Lower leg skin (tissue), 3 donors: ENCODE data around the gene MCTP2.

ENCODE experiments used
- POLR2A ChIP-seq, 2 donors: fragments of 450-650 bp; IDR thresholded peaks; one replicate each; pipeline ENCODE4 v1.6.1; 2016 to 2017; ENCODE audit warnings: antibody characterized with exemption in 2 of 2, mild to moderate bottlenecking in 1 of 2, moderate library complexity in 1 of 2
- TF ChIP-seq, protein P1 (sequence below), 3 donors: fragments of 450-650 bp; IDR thresholded peaks; one replicate each; pipeline ENCODE4 v1.5.1; 2016; ENCODE audit warnings: antibody characterized with exemption in 3 of 3, mild to moderate bottlenecking in 3 of 3, moderate library complexity in 2 of 3

GRCh38 chr15:94363382-94363781, 132.0 kb downstream of the MCTP2 start:
- TF ChIP-seq, protein P1, sequence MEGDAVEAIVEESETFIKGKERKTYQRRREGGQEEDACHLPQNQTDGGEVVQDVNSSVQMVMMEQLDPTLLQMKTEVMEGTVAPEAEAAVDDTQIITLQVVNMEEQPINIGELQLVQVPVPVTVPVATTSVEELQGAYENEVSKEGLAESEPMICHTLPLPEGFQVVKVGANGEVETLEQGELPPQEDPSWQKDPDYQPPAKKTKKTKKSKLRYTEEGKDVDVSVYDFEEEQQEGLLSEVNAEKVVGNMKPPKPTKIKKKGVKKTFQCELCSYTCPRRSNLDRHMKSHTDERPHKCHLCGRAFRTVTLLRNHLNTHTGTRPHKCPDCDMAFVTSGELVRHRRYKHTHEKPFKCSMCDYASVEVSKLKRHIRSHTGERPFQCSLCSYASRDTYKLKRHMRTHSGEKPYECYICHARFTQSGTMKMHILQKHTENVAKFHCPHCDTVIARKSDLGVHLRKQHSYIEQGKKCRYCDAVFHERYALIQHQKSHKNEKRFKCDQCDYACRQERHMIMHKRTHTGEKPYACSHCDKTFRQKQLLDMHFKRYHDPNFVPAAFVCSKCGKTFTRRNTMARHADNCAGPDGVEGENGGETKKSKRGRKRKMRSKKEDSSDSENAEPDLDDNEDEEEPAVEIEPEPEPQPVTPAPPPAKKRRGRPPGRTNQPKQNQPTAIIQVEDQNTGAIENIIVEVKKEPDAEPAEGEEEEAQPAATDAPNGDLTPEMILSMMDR (IDR thresholded peaks at IDR 0.05), result no peak
- TF ChIP-seq POLR2A (IDR thresholded peaks at IDR 0.05), result no peak
